GM12878 (cell line): ENCODE data around the gene GCK.

Experiments used
- EED ChIP-seq: sonication (generic); IDR thresholded peaks from 2 replicates; pipeline ENCODE4 v1.6.1; 2016; ENCODE audit warnings: antibody characterized with exemption, low read depth
- POLR2AphosphoS5 ChIP-seq: IDR thresholded peaks from 2 replicates; pipeline ENCODE4 v1.6.1; 2011; ENCODE audit warnings: mild to moderate bottlenecking, low read length, inconsistent platforms
- SP1 ChIP-seq: IDR thresholded peaks from one replicate; pipeline ENCODE4 v1.6.1; 2011; ENCODE audit warnings: low read depth, low read length

DNA sequence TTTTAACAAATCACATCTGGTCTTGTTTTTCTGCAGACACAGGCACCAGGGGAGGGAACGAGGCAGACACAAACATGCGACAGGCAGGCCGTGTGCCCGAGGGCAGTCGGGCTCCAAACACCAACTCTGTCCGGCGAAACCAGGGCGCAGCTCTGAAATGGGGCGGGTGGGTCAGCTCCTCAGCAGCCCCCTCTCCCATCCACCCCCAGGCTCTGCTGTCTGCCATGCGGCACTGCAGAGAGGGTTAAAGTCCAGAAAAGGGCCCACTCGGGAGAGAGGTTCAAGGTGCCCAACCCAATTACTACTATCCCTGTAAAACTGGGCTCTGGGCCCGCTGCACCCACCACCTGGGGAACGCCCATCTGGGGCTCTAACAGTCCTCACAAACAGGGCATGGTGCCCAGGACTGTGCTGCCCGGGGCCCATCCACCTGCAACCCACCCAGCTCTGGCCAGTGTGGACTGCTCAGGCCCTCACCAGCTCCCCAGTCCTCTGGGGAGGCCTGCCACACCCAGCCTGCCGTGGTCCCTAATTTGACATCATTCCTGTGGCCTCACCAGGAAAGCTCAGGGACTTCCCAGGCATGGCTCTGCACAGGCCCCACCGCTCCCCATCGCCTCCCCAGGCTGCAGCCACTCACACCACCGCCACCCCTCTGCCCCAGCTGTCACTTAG is 30.3 kb upstream of the GCK start:
- TF ChIP-seq EED (no peak), SP1 (no peak), POLR2AphosphoS5 (no peak)
